Measurements from ENCODE around the gene TPK1.

The TPK1 gene

GRCh38 chr7:144518360-144518759 is 317.5 kb downstream of the TPK1 start:
- DNase-seq: no peak

- DNase-seq: no peak
Measured at GRCh38 chr7:144517749-144518148, 318.1 kb downstream of the TPK1 start.

GRCh38 chr7:144516729-144517525 is 318.9 kb downstream of the TPK1 start:
- DNase-seq: no peak

GRCh38 chr7:144513334-144513733 is 322.5 kb downstream of the TPK1 start:
- no peak for DNase-seq

- DNase-seq: no peak
Measured at GRCh38 chr7:144510621-144511020, 325.2 kb downstream of the TPK1 start.

GRCh38 chr7:144508702-144509101 is 327.2 kb downstream of the TPK1 start:
- no peak for DNase-seq

GRCh38 chr7:144503215-144503614 is 332.6 kb downstream of the TPK1 start:
- DNase-seq: no peak

GRCh38 chr7:144500225-144500624 is 335.6 kb downstream of the TPK1 start:
- DNase-seq: no peak

GRCh38 chr7:144497282-144497681 is 338.6 kb downstream of the TPK1 start:
- no peak for DNase-seq

- no peak for DNase-seq
Measured at GRCh38 chr7:144494355-144494754, 341.5 kb downstream of the TPK1 start.

GRCh38 chr7:144489504-144489903 is 346.3 kb downstream of the TPK1 start:
- no peak for DNase-seq

GRCh38 chr7:144488977-144489376 is 346.9 kb downstream of the TPK1 start:
- no peak for DNase-seq

- no peak for DNase-seq
Measured at GRCh38 chr7:144487901-144488300, 348.0 kb downstream of the TPK1 start.

GRCh38 chr7:144484445-144484844 is 351.4 kb downstream of the TPK1 start:
- no peak for DNase-seq

- no peak for DNase-seq
Measured at GRCh38 chr7:144483189-144483588, 352.7 kb downstream of the TPK1 start.

GRCh38 chr7:144481833-144482232 is 354.0 kb downstream of the TPK1 start:
- no peak for DNase-seq

GRCh38 chr7:144477348-144477747 is 358.5 kb downstream of the TPK1 start:
- DNase-seq: no peak

GRCh38 chr7:144474800-144475615 is 360.8 kb downstream of the TPK1 start:
- DNase-seq: no peak

- no peak for DNase-seq
Measured at GRCh38 chr7:144474363-144474762, 361.5 kb downstream of the TPK1 start.

GRCh38 chr7:144473908-144474307 is 361.9 kb downstream of the TPK1 start:
- DNase-seq: no peak

GRCh38 chr7:144470078-144470477 is 365.8 kb downstream of the TPK1 start:
- no peak for DNase-seq

GRCh38 chr7:144468990-144469732 is 366.7 kb downstream of the TPK1 start:
- DNase-seq: no peak

- DNase-seq: no peak
Measured at GRCh38 chr7:144459635-144460034, 376.2 kb downstream of the TPK1 start.

GRCh38 chr7:144455040-144455404 is 380.8 kb downstream of the TPK1 start:
- no peak for DNase-seq
